B cell (primary cell): ENCODE data around the gene DDR2. TPM values are rescaled to one million over a fixed set of nuclear protein-coding genes. Genes with fewer than 3 reads are reported as not detected.
"Not testable (repeated sequence)": the region's sequence is repeated elsewhere in the genome, so short reads cannot be mapped to it uniquely, and the experiment has no call there.

Experiments used
- ATAC-seq: fragments of 200-7000 bp; cut with Tn5 transposase; one replicate; pipeline ENCODE4 v1.10.0; 2021; ENCODE audit warnings: low read depth, mild to moderate bottlenecking, moderate number of reproducible peaks, moderate library complexity
- CTCF ChIA-PET: fragments of 350-600 bp; sonication (Branson Sonifier 250); formaldehyde crosslinking; loops from one replicate; lab custom pipeline; 2021; ENCODE audit warnings: antibody characterized with exemption, inconsistent platforms; lab: Charles Lee
- POLR2A ChIA-PET: fragments of 350-600 bp; sonication (Branson Sonifier 250); formaldehyde crosslinking; loops from one replicate; lab custom pipeline; 2021; ENCODE audit warnings: antibody characterized with exemption; lab: Charles Lee
- DNase-seq: peaks from one replicate; pipeline ENCODE4 v3.0.0; 2013
- H2AFZ ChIP-seq: 2 replicates; pipeline ENCODE4 v1.6.1; 2012; ENCODE audit warnings: mild to moderate bottlenecking, low read depth, low read length; ENCODE audit not compliant: insufficient read depth, poor library complexity, severe bottlenecking
- H3K27ac ChIP-seq, 2 donors: 1 replicate in 1 of 2; 2 replicates in 1 of 2; pipeline ENCODE4 v1.5.1; 2012 to 2013; ENCODE audit warnings: low read length in 2 of 2, mild to moderate bottlenecking in 2 of 2, moderate library complexity in 1 of 2
- H3K27me3 ChIP-seq, 4 experiments: fragments of 200-600 bp in 1 of 4; sonication (generic) in 1 of 4; replicated peaks in 1 of 4; 1 replicate in 2 of 4; 2 replicates in 2 of 4; pipeline versions ENCODE4 v1.6.1 to v1.7.0; 2013 to 2016; ENCODE audit warnings: low read length in 3 of 4, mild to moderate bottlenecking in 2 of 4, mixed read lengths in 1 of 4, moderate library complexity in 1 of 4; ENCODE audit not compliant: insufficient read depth in 4 of 4, control insufficient read depth in 3 of 4; ENCODE audit errors: control extremely low read depth in 1 of 4
- H3K36me3 ChIP-seq, 2 experiments: replicated peaks in 1 of 2; 1 replicate in 1 of 2; 2 replicates in 1 of 2; pipeline versions ENCODE4 v1.6.1 to v1.7.1; 2013; ENCODE audit warnings: low read length in 1 of 2; ENCODE audit not compliant: insufficient read depth in 2 of 2, control insufficient read depth in 1 of 2; ENCODE audit errors: control extremely low read depth in 1 of 2, extremely low read depth in 1 of 2
- H3K4me1 ChIP-seq, 2 donors: fragments of 200-600 bp in 1 of 2; sonication (generic) in 1 of 2; 1 replicate in 1 of 2; 2 replicates in 1 of 2; pipeline versions ENCODE4 v1.5.1 to v1.6.1; 2013 to 2017; ENCODE audit warnings: low read length in 2 of 2; ENCODE audit not compliant: control insufficient read depth in 2 of 2, insufficient read depth in 2 of 2
- H3K4me2 ChIP-seq: replicated peaks from 2 replicates; pipeline ENCODE3; 2012; ENCODE audit warnings: mild to moderate bottlenecking, low read depth, low read length; ENCODE audit not compliant: poor library complexity, severe bottlenecking
- H3K4me3 ChIP-seq, 5 experiments: fragments of 200-600 bp in 1 of 5; sonication (generic) in 1 of 5; 1 replicate in 3 of 5; 2 replicates in 2 of 5; pipeline versions ENCODE4 v1.5.1 to v1.7.0; 2011 to 2016; ENCODE audit warnings: low read length in 4 of 5, mild to moderate bottlenecking in 4 of 5, low read depth in 2 of 5, control low read depth in 1 of 5, moderate library complexity in 1 of 5; ENCODE audit not compliant: insufficient read depth in 1 of 5; ENCODE audit errors: control extremely low read depth in 1 of 5, extremely low read depth in 1 of 5
- H3K79me2 ChIP-seq: fragments of 200-600 bp; sonication (generic); one replicate; pipeline ENCODE4 v1.6.0; 2016; ENCODE audit warnings: low read length; ENCODE audit not compliant: control insufficient read depth, insufficient read depth
- H3K9ac ChIP-seq: fragments of 200-600 bp; sonication (generic); 2 replicates; pipeline ENCODE4 v1.6.1; 2017; ENCODE audit warnings: mild to moderate bottlenecking, low read length, moderate library complexity
- H3K9me3 ChIP-seq, 3 donors: one replicate each; pipeline versions ENCODE4 v1.6.1 to v1.7.1; 2013; ENCODE audit warnings: low read length in 2 of 3; ENCODE audit not compliant: control insufficient read depth in 2 of 3, insufficient read depth in 1 of 3; ENCODE audit errors: control extremely low read depth in 1 of 3
- H4K20me1 ChIP-seq: 2 replicates; pipeline ENCODE4 v1.6.0; 2012; ENCODE audit warnings: mild to moderate bottlenecking, low read length; ENCODE audit not compliant: insufficient read depth, control insufficient read depth, poor library complexity, severe bottlenecking
- H3K27ac Mint-ChIP-seq: one replicate; pipeline ENCODE4 v1.8.0; 2021; ENCODE audit warnings: mixed read lengths
- H3K27me3 Mint-ChIP-seq: one replicate; pipeline ENCODE4 v1.8.0; 2021; ENCODE audit warnings: mixed read lengths
- H3K4me1 Mint-ChIP-seq: one replicate; pipeline ENCODE4 v1.8.0; 2021; ENCODE audit warnings: mixed read lengths
- H3K4me3 Mint-ChIP-seq: one replicate; pipeline ENCODE4 v1.8.0; 2021; ENCODE audit warnings: mixed read lengths
- H3K9me3 Mint-ChIP-seq: one replicate; pipeline ENCODE4 v1.8.0; 2022; ENCODE audit warnings: mixed read lengths; ENCODE audit not compliant: insufficient read depth
- EZH2 ChIP-seq: IDR thresholded peaks from 2 replicates; pipeline ENCODE4 v1.6.1; 2012; ENCODE audit warnings: borderline replicate concordance, low read depth, mild to moderate bottlenecking, moderate library complexity, low read length; ENCODE audit not compliant: insufficient read depth, poor library complexity, severe bottlenecking
- WGBS: methylation state at CpG from one replicate; pipeline ENCODE4 v1.1.5; 2013; ENCODE audit warnings: missing lambda C conversion rate; ENCODE audit not compliant: insufficient coverage; 5-methylcytosine and 5-hydroxymethylcytosine counted together
- intact Hi-C: fragments of 100-400 bp; cut with micrococcal nuclease; formaldehyde crosslinking; loops from one replicate; pipeline ENCODE4 v1.10.0; 2022
- polyA plus RNA-seq: library from polyadenylated mRNA; depleted of rRNA; stranded (reverse); fragments of >200 nt; gene quantifications from 2 replicates; pipeline ENCODE4 v1.2.3, GENCODE V29; 2012
- total RNA-seq, 2 donors: library from RNA; stranded (reverse); fragments of 120-200 nt in 1 of 2; gene quantifications; 1 replicate in 1 of 2; 2 replicates in 1 of 2; pipeline versions ENCODE4 v1.2.3 to v1.2.4, GENCODE V29; 2013 to 2022
- TF ChIP-seq, protein P1 (sequence below): fragments of 200-600 bp; IDR thresholded peaks from one replicate; pipeline ENCODE4 v1.8.0; 2022; ENCODE audit warnings: antibody characterized with exemption, mild to moderate bottlenecking

DDR2 gene
- total and polyA plus RNA-seq, 2 donors (not counting 1 experiment from before 2014, with no cell fraction given): 0.12 to 0.24 TPM

DNA sequence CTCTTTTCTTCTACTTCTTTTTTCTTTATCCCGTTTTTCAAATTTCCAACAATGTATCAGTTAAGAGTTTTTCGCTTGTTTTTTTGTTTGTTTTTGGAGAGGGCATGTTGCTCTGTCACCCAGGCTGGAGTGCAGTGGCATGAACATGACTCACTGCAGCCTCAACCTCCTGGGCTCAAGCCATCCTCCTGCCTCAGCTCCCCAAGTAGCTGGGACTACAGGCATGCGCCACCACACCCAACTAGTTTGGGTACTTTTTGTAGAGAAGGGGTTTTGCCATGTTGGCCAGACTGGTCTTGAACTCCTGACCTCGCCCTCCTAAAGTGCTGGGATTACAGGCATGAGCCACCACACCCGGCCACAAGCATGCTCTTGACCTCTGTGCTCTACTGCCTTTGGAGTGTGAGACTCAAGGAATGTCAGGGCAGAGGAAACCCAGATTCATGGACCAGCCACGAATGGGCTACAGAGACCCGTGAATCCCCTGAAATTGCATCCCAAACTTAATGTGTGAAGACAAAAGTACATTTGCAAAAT, 93.1 kb downstream of the DDR2 start:
- Histone ChIP-seq H3K4me1 (no peaks in the 10 kb centered on the region), H3K27ac (no peak overlapping the region), H3K4me3 (no peak overlapping the region), H3K79me2 (no peaks in the 10 kb centered on the region), H2AFZ (no peak overlapping the region), H3K9ac (no peak overlapping the region), H4K20me1 (no peaks in the 10 kb centered on the region), H3K9me3 (no peaks in the 10 kb centered on the region), H3K27me3 (peaks cover 0 to 6% (median 0%) of the 10 kb centered on the region in 4 experiments), H3K4me2 (no peak overlapping the region), H3K36me3 (no peaks in the 10 kb centered on the region)
- 94% methylated on average over 4 of the region's 7 CpGs for WGBS
- H3K27ac Mint-ChIP-seq: no peak overlapping the region
- TF ChIP-seq, protein P1, sequence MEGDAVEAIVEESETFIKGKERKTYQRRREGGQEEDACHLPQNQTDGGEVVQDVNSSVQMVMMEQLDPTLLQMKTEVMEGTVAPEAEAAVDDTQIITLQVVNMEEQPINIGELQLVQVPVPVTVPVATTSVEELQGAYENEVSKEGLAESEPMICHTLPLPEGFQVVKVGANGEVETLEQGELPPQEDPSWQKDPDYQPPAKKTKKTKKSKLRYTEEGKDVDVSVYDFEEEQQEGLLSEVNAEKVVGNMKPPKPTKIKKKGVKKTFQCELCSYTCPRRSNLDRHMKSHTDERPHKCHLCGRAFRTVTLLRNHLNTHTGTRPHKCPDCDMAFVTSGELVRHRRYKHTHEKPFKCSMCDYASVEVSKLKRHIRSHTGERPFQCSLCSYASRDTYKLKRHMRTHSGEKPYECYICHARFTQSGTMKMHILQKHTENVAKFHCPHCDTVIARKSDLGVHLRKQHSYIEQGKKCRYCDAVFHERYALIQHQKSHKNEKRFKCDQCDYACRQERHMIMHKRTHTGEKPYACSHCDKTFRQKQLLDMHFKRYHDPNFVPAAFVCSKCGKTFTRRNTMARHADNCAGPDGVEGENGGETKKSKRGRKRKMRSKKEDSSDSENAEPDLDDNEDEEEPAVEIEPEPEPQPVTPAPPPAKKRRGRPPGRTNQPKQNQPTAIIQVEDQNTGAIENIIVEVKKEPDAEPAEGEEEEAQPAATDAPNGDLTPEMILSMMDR: no peak
- TF ChIP-seq EZH2: no peak
- ATAC-seq (no peak), DNase-seq (no peak)
- H3K4me3 Mint-ChIP-seq: no peak overlapping the region
- H3K9me3 Mint-ChIP-seq: no peaks in the 10 kb centered on the region
- intact Hi-C loops: no loop called here
- CTCF ChIA-PET: no interaction called here
- POLR2A ChIA-PET: no interaction called here
- H3K27me3 Mint-ChIP-seq: peaks cover 7% of the 10 kb centered on the region
- H3K4me1 Mint-ChIP-seq: no peaks in the 10 kb centered on the region

DNA sequence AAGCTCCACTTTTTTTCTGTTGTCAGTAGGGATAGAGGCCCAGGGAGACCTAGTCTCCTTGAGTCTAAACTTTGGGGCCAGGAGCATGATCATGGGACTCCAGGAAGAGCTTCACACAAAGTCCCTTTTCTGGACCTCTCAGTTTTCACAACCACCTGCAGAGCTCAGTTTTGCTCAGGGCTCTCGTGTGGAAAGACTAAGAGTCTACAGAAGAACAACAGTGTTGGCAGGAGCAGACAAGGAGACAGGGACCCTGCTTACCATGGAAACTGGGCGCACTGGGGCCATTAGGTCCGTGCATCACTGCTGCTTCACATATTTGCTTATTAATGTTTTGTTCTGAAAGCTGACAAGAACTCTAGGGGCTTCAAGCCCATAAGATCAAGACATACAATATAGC, 94.3 kb downstream of the DDR2 start:
- Mint-ChIP-seq H3K27ac (no peak overlapping the region), H3K9me3 (no peaks in the 10 kb centered on the region), H3K4me1 (no peaks in the 10 kb centered on the region), H3K4me3 (no peak overlapping the region), H3K27me3 (peaks cover 4% of the 10 kb centered on the region)
- no peak overlapping the region for H2AFZ ChIP-seq
- DNase-seq: no peak
- no peak overlapping the region for H3K9ac ChIP-seq
- CTCF ChIA-PET: no interaction called here
- WGBS: 80% methylated on average over 1 of the region's 3 CpGs
- H3K36me3 ChIP-seq: no peaks in the 10 kb centered on the region
- intact Hi-C loops: no loop called here
- H3K27me3 ChIP-seq: peaks cover 0 to 6% (median 0%) of the 10 kb centered on the region in 4 experiments
- H4K20me1 ChIP-seq: no peaks in the 10 kb centered on the region
- H3K4me2 ChIP-seq: no peak overlapping the region
- POLR2A ChIA-PET: no interaction called here
- H3K79me2 ChIP-seq: no peaks in the 10 kb centered on the region
- H3K27ac ChIP-seq: no peak overlapping the region
- ATAC-seq: no peak
- no peaks in the 10 kb centered on the region for H3K9me3 ChIP-seq
- no peak overlapping the region for H3K4me3 ChIP-seq
- TF ChIP-seq EZH2: no peak
- TF ChIP-seq, protein P1: no peak
- no peaks in the 10 kb centered on the region for H3K4me1 ChIP-seq

DNA sequence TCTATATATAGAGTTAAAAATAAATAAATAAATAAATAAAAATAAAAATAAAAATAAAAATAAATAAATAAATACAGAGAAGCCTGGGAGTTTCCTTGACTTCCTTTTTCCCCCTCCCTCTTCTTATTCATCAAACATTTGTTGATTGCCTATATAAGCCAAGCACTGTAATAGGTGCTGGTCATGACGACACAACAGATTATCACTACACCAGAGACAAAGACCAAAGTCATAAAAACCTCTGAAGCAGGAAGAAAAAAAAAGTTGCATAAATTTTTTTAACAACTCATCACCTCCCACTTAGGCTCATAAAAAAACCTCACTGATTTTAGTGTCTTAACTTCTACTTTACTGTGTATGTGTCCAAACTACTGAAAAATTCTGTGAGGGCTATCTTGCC, 95.2 kb downstream of the DDR2 start:
- H3K27ac Mint-ChIP-seq, H3K4me3 ChIP-seq, H3K9ac ChIP-seq, H3K27me3 Mint-ChIP-seq, H3K79me2 ChIP-seq, H3K36me3 ChIP-seq, H3K4me3 Mint-ChIP-seq, DNase-seq, H2AFZ ChIP-seq, H3K9me3 ChIP-seq, H3K4me1 ChIP-seq, H3K9me3 Mint-ChIP-seq, H4K20me1 ChIP-seq, intact Hi-C loops, H3K4me2 ChIP-seq, H3K4me1 Mint-ChIP-seq, POLR2A ChIA-PET, H3K27ac ChIP-seq, ATAC-seq, H3K27me3 ChIP-seq, CTCF ChIA-PET: not testable (repeated sequence)
- no CpG with 5 or more reads among the region's 1 CpG for WGBS
